HCT116 (cell line): ENCODE results near the gene ZNF414. TPM values are rescaled to one million over a fixed set of nuclear protein-coding genes. Genes with fewer than 3 reads are reported as not detected.

Experiments
- ATAC-seq: fragments of 200-7000 bp; cut with Tn5 transposase; 2 replicates; pipeline ENCODE4 v1.9.1; 2020; ENCODE audit warnings: mild to moderate bottlenecking, moderate library complexity
- BruUV-seq: library from RNA; stranded (reverse); fragments of 400-500 nt; replicated peaks from 2 replicates; lab custom pipeline; 2021; lab: Mats Ljungman, UMichigan
- CTCF ChIA-PET: fragments of 300-600 bp; sonication (Branson Sonifier 250); formaldehyde crosslinking; loops from one replicate; lab custom pipeline; 2021; ENCODE audit warnings: antibody characterized with exemption; lab: Charles Lee
- POLR2A ChIA-PET: fragments of 300-600, 350-600 bp; sonication (Branson Sonifier 250); formaldehyde crosslinking; loops from one replicate; lab custom pipeline; 2021; ENCODE audit warnings: antibody characterized with exemption; lab: Charles Lee
- RAD21 ChIA-PET, 2 experiments: fragments of 300-600 bp; sonication (Branson Sonifier 250); formaldehyde crosslinking; loops; one replicate each; lab custom pipeline; 2023; ENCODE audit warnings: low total read pairs in 2 of 2; ENCODE audit not compliant: uncharacterized antibody in 2 of 2, unreplicated experiment in 2 of 2, low non-redundant PET in 1 of 2; lab: Charles Lee
- DNase-seq: peaks from one replicate; pipeline ENCODE4 v3.0.0-alpha.2; 2010; ENCODE audit warnings: low read depth, low spot score
- H2AFZ ChIP-seq: fragments of 200-600 bp; shearing (Covaris generic), sonication (generic); 2 replicates; pipeline ENCODE4 v1.6.1; 2017; ENCODE audit warnings: low read depth, mixed run types, mixed read lengths, antibody characterized with exemption, low read length; ENCODE audit not compliant: poor library complexity, severe bottlenecking
- H3K27ac ChIP-seq: 2 replicates; pipeline ENCODE4 v1.5.1; 2012; ENCODE audit warnings: low read depth, low read length
- H3K27me3 ChIP-seq: fragments of 200-600 bp; sonication (generic); 2 replicates; pipeline ENCODE4 v1.6.1; 2016; ENCODE audit warnings: mixed run types, low read length, mixed read lengths; ENCODE audit not compliant: insufficient read depth
- H3K36me3 ChIP-seq, 2 experiments: fragments of 200-500 bp in 1 of 2; fragments of 200-600 bp in 1 of 2; sonication (Bioruptor generic) in 1 of 2; sonication (generic) in 1 of 2; 2 replicates each; pipeline versions ENCODE4 v1.5.1 to v1.6.1; 2014 to 2016; ENCODE audit warnings: low read length in 2 of 2, inconsistent platforms in 1 of 2, mixed read lengths in 1 of 2, mixed run types in 1 of 2; ENCODE audit not compliant: insufficient read depth in 2 of 2, control insufficient read depth in 1 of 2
- H3K4me1 ChIP-seq, 2 experiments: fragments of 200-600 bp in 1 of 2; sonication (generic) in 1 of 2; 2 replicates each; pipeline versions ENCODE4 v1.5.1 to v1.6.1; 2012 to 2017; ENCODE audit warnings: low read length in 2 of 2, inconsistent platforms in 1 of 2, mild to moderate bottlenecking in 1 of 2, mixed read lengths in 1 of 2, mixed run types in 1 of 2, moderate library complexity in 1 of 2; ENCODE audit not compliant: insufficient read depth in 2 of 2, control insufficient read depth in 1 of 2
- H3K4me2 ChIP-seq: fragments of 200-600 bp; sonication (generic); 2 replicates; pipeline ENCODE4 v1.6.1; 2017; ENCODE audit warnings: mixed run types, low read length, mixed read lengths
- H3K4me3 ChIP-seq, 2 experiments: fragments of 200-600 bp in 1 of 2; sonication (generic) in 1 of 2; replicated peaks in 1 of 2; 2 replicates each; pipeline ENCODE4 v1.5.1; 2011 to 2016; ENCODE audit warnings: low read length in 2 of 2, control low read depth in 1 of 2, low read depth in 1 of 2, mild to moderate bottlenecking in 1 of 2, mixed read lengths in 1 of 2, mixed run types in 1 of 2
- H3K79me2 ChIP-seq: fragments of 200-600 bp; sonication (generic); 2 replicates; pipeline ENCODE4 v1.6.1; 2017; ENCODE audit warnings: mild to moderate bottlenecking, mixed run types, low read length, moderate library complexity, mixed read lengths; ENCODE audit not compliant: insufficient read depth
- H3K9ac ChIP-seq: fragments of 200-600 bp; sonication (generic); 2 replicates; pipeline ENCODE4 v1.6.1; 2016; ENCODE audit warnings: low read length, mixed read lengths
- H3K9me2 ChIP-seq: fragments of 200-600 bp; sonication (generic), shearing (Covaris generic); 2 replicates; pipeline ENCODE4 v1.6.1; 2017; ENCODE audit warnings: mixed run types, mild to moderate bottlenecking, moderate library complexity; ENCODE audit not compliant: insufficient read depth
- H3K9me3 ChIP-seq, 2 experiments: fragments of 200-500 bp in 1 of 2; fragments of 200-600 bp in 1 of 2; sonication (Bioruptor generic) in 1 of 2; sonication (generic) in 1 of 2; 2 replicates each; pipeline ENCODE4 v1.6.1; 2014 to 2017; ENCODE audit warnings: low read length in 2 of 2, mixed read lengths in 2 of 2, inconsistent platforms in 1 of 2, low read depth in 1 of 2, mild to moderate bottlenecking in 1 of 2, mixed run types in 1 of 2, moderate library complexity in 1 of 2; ENCODE audit not compliant: control insufficient read depth in 1 of 2, insufficient read depth in 1 of 2
- H4K20me1 ChIP-seq: fragments of 200-600 bp; sonication (generic), shearing (Covaris generic); 2 replicates; pipeline ENCODE4 v1.6.1; 2017; ENCODE audit warnings: mixed run types, mild to moderate bottlenecking, moderate library complexity; ENCODE audit not compliant: insufficient read depth
- CEBPB ChIP-seq: IDR thresholded peaks from 2 replicates; pipeline ENCODE4 v1.6.1; 2012; ENCODE audit warnings: low read depth
- EGR1 ChIP-seq: IDR thresholded peaks from 2 replicates; pipeline ENCODE4 v1.6.1; 2012; ENCODE audit warnings: low read depth
- EZH2 ChIP-seq: fragments of 200-600 bp; sonication (generic); IDR thresholded peaks from 2 replicates; pipeline ENCODE4 v1.6.1; 2017; ENCODE audit warnings: antibody characterized with exemption, mixed run types
- POLR2AphosphoS5 ChIP-seq: IDR thresholded peaks from 2 replicates; pipeline ENCODE4 v1.6.1; 2011; ENCODE audit warnings: mild to moderate bottlenecking, low read depth, low read length, moderate library complexity
- RAD21 ChIP-seq: IDR thresholded peaks from 2 replicates; pipeline ENCODE4 v1.6.1; 2012; ENCODE audit warnings: low read depth, mild to moderate bottlenecking
- SIN3A ChIP-seq: IDR thresholded peaks from 2 replicates; pipeline ENCODE4 v1.6.1; 2012; ENCODE audit warnings: low read depth
- TCF7L2 ChIP-seq: IDR thresholded peaks from 2 replicates; pipeline ENCODE4 v1.7.0; 2011; ENCODE audit warnings: borderline replicate concordance, inconsistent platforms; ENCODE audit not compliant: insufficient read depth, insufficient read length; ENCODE audit errors: extremely low read depth
- ZNF274 ChIP-seq: fragments of 200-500 bp; sonication (Bioruptor generic); IDR thresholded peaks from 2 replicates; pipeline ENCODE4 v1.6.1; 2014; ENCODE audit warnings: mild to moderate bottlenecking, low read depth, low read length, inconsistent platforms
- intact Hi-C: fragments of 100-400 bp; cut with micrococcal nuclease; formaldehyde crosslinking; loops from 2 replicates; pipeline ENCODE4 v1.10.0; 2022
- total RNA-seq: library from RNA; stranded (reverse); gene quantifications from one replicate; pipeline ENCODE4 v1.2.1, GENCODE V29; 2021; ENCODE audit not compliant: unreplicated experiment
- TF ChIP-seq, protein P1 (sequence below): IDR thresholded peaks from 2 replicates; pipeline ENCODE4 v1.6.1; 2011; ENCODE audit warnings: mild to moderate bottlenecking, low read length, moderate library complexity; ENCODE audit not compliant: insufficient replicate concordance; ENCODE audit errors: extremely low read depth
- TF ChIP-seq, protein P2 (sequence below), 3 experiments: fragments of 200-600 bp in 1 of 3; sonication (generic) in 1 of 3; IDR thresholded peaks in 2 of 3; conservative IDR thresholded peaks in 1 of 3; 2 replicates each; pipeline ENCODE4 v1.5.1; 2012 to 2017; ENCODE audit warnings: low read depth in 2 of 3, low read length in 2 of 3, antibody characterized with exemption in 1 of 3, borderline replicate concordance in 1 of 3, control low read depth in 1 of 3, mild to moderate bottlenecking in 1 of 3, mixed read lengths in 1 of 3, mixed run types in 1 of 3, moderate library complexity in 1 of 3; ENCODE audit not compliant: insufficient read depth in 1 of 3
- TF ChIP-seq, protein P3 (sequence below): IDR thresholded peaks from 2 replicates; pipeline ENCODE4 v1.6.1; 2012
- TF ChIP-seq, protein P4 (sequence below): IDR thresholded peaks from 2 replicates; pipeline ENCODE4 v1.6.1; 2012; ENCODE audit warnings: low read depth

ZNF414 gene
- total RNA-seq, 1 experiment from 2014 or later, result 31.9 TPM

DNA sequence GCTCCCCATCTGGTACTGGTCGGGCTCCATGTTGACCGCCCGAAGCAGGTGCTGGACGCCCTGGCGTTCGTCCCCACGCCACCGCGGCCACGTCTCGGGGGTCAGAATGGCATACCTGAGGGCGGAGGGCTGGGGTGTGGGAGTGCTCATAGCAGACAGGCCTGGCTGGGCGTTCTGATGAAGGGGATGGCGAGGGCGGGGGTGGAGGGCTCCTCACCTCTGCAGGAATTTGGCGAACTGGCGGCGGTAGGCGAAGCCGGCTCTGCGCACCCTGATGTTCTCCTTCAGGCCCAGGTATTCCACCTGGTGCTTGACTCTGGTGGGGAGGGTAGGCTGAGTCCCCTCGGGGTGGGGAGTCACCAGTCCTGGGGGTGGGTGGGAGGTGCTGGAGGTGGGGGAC, 22.3 kb upstream of the ZNF414 start:
- DNase-seq (no peak), ATAC-seq (no peak)
- H3K4me3 ChIP-seq, result no peak overlapping the region
- no peak overlapping the region for H3K4me2 ChIP-seq
- intact Hi-C loops, result no loop called here
- H3K79me2 ChIP-seq, result no peaks in the 10 kb centered on the region
- no peak overlapping the region for H3K9ac ChIP-seq
- no peak overlapping the region for H3K27ac ChIP-seq
- POLR2A ChIA-PET, result no interaction called here
- CTCF ChIA-PET, result no interaction called here
- RAD21 ChIA-PET, result no interaction called here
- no peaks in the 10 kb centered on the region for H3K36me3 ChIP-seq
- no TSS peak for BruUV-seq
- H2AFZ ChIP-seq, result no peak overlapping the region
- TF ChIP-seq, protein P1, sequence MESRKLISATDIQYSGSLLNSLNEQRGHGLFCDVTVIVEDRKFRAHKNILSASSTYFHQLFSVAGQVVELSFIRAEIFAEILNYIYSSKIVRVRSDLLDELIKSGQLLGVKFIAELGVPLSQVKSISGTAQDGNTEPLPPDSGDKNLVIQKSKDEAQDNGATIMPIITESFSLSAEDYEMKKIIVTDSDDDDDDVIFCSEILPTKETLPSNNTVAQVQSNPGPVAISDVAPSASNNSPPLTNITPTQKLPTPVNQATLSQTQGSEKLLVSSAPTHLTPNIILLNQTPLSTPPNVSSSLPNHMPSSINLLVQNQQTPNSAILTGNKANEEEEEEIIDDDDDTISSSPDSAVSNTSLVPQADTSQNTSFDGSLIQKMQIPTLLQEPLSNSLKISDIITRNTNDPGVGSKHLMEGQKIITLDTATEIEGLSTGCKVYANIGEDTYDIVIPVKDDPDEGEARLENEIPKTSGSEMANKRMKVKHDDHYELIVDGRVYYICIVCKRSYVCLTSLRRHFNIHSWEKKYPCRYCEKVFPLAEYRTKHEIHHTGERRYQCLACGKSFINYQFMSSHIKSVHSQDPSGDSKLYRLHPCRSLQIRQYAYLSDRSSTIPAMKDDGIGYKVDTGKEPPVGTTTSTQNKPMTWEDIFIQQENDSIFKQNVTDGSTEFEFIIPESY, result no peak
- TF ChIP-seq CEBPB (no peak), ZNF274 (no peak), RAD21 (no peak), EZH2 (no peak), EGR1 (no peak), SIN3A (no peak), POLR2AphosphoS5 (no peak), TCF7L2 (no peak)
- TF ChIP-seq, protein P2, sequence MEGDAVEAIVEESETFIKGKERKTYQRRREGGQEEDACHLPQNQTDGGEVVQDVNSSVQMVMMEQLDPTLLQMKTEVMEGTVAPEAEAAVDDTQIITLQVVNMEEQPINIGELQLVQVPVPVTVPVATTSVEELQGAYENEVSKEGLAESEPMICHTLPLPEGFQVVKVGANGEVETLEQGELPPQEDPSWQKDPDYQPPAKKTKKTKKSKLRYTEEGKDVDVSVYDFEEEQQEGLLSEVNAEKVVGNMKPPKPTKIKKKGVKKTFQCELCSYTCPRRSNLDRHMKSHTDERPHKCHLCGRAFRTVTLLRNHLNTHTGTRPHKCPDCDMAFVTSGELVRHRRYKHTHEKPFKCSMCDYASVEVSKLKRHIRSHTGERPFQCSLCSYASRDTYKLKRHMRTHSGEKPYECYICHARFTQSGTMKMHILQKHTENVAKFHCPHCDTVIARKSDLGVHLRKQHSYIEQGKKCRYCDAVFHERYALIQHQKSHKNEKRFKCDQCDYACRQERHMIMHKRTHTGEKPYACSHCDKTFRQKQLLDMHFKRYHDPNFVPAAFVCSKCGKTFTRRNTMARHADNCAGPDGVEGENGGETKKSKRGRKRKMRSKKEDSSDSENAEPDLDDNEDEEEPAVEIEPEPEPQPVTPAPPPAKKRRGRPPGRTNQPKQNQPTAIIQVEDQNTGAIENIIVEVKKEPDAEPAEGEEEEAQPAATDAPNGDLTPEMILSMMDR (IDR thresholded peaks at IDR 0.05 in 2 of 3, conservative IDR thresholded peaks at IDR 0.05 in 1 of 3; ENCODE audit: borderline replicate concordance in 1 of 3, insufficient read depth in 1 of 3, low read depth in 2 of 3, low read length in 2 of 3), result no peak
- TF ChIP-seq, protein P3, sequence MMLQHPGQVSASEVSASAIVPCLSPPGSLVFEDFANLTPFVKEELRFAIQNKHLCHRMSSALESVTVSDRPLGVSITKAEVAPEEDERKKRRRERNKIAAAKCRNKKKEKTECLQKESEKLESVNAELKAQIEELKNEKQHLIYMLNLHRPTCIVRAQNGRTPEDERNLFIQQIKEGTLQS, result no peak
- TF ChIP-seq, protein P4, sequence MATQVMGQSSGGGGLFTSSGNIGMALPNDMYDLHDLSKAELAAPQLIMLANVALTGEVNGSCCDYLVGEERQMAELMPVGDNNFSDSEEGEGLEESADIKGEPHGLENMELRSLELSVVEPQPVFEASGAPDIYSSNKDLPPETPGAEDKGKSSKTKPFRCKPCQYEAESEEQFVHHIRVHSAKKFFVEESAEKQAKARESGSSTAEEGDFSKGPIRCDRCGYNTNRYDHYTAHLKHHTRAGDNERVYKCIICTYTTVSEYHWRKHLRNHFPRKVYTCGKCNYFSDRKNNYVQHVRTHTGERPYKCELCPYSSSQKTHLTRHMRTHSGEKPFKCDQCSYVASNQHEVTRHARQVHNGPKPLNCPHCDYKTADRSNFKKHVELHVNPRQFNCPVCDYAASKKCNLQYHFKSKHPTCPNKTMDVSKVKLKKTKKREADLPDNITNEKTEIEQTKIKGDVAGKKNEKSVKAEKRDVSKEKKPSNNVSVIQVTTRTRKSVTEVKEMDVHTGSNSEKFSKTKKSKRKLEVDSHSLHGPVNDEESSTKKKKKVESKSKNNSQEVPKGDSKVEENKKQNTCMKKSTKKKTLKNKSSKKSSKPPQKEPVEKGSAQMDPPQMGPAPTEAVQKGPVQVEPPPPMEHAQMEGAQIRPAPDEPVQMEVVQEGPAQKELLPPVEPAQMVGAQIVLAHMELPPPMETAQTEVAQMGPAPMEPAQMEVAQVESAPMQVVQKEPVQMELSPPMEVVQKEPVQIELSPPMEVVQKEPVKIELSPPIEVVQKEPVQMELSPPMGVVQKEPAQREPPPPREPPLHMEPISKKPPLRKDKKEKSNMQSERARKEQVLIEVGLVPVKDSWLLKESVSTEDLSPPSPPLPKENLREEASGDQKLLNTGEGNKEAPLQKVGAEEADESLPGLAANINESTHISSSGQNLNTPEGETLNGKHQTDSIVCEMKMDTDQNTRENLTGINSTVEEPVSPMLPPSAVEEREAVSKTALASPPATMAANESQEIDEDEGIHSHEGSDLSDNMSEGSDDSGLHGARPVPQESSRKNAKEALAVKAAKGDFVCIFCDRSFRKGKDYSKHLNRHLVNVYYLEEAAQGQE, result no peak
- TF ChIP-seq, all 23 proteins: peak for 0
- Histone ChIP-seq H3K9me2 (no peaks in the 10 kb centered on the region), H4K20me1 (no peaks in the 10 kb centered on the region), H3K4me1 (no peaks in the 10 kb centered on the region), H3K27me3 (no peaks in the 10 kb centered on the region), H3K9me3 (no peaks in the 10 kb centered on the region)
